OCI-LY1 (cell line): ENCODE data around the gene CNTNAP5.

Experiments
- EZH2 ChIP-seq: fragments of 200-600 bp; sonication (generic), shearing (Covaris generic); IDR thresholded peaks from 2 replicates; pipeline ENCODE4 v1.8.0; 2017; ENCODE audit warnings: borderline replicate concordance, mixed run types, mild to moderate bottlenecking, antibody characterized with exemption, low read length, moderate library complexity, mixed read lengths
- TF ChIP-seq, protein P1 (sequence below): fragments of 200-600 bp; sonication (generic), shearing (Covaris generic); IDR thresholded peaks from 2 replicates; pipeline ENCODE4 v1.5.1; 2017; ENCODE audit warnings: mild to moderate bottlenecking, antibody characterized with exemption, low read length, moderate library complexity, mixed read lengths

DNA sequence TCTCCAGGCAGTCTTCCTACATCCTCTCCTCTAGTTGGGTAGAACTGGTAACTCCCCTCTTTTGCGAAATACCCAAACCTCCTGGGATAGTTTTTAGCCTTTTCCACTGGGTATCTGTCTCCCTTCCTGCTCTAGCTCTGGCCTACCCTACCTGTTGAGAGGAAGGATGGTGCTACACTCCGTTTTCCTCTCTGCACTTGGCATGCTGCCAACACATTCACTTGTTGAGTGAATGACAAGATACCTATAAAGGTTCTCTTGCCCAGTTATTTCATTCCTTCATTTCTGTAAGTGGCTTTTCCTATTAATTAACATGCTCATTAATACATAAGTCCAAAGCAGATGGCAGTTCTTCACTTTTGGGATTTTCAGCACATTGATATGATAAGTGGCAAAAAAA, 293.8 kb downstream of the CNTNAP5 start:
- TF ChIP-seq, protein P1, sequence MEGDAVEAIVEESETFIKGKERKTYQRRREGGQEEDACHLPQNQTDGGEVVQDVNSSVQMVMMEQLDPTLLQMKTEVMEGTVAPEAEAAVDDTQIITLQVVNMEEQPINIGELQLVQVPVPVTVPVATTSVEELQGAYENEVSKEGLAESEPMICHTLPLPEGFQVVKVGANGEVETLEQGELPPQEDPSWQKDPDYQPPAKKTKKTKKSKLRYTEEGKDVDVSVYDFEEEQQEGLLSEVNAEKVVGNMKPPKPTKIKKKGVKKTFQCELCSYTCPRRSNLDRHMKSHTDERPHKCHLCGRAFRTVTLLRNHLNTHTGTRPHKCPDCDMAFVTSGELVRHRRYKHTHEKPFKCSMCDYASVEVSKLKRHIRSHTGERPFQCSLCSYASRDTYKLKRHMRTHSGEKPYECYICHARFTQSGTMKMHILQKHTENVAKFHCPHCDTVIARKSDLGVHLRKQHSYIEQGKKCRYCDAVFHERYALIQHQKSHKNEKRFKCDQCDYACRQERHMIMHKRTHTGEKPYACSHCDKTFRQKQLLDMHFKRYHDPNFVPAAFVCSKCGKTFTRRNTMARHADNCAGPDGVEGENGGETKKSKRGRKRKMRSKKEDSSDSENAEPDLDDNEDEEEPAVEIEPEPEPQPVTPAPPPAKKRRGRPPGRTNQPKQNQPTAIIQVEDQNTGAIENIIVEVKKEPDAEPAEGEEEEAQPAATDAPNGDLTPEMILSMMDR: no peak
- TF ChIP-seq EZH2: no peak
